ENCODE measurements around the gene ZCCHC24.

The ZCCHC24 gene

GRCh38 chr10:79431428-79431827, 14.0 kb downstream of the ZCCHC24 start:
- no peak for DNase-seq (ENCODE audit: low read depth)

- no peak for DNase-seq (ENCODE audit: low read depth)
Measured at GRCh38 chr10:79430936-79431335, 14.5 kb downstream of the ZCCHC24 start.

GRCh38 chr10:79430325-79430905, 15.0 kb downstream of the ZCCHC24 start:
- no peak for DNase-seq (ENCODE audit: low read depth)

GRCh38 chr10:79429751-79430150, 15.7 kb downstream of the ZCCHC24 start:
- no peak for DNase-seq (ENCODE audit: low read depth)

- no peak for DNase-seq (ENCODE audit: low read depth)
Measured at GRCh38 chr10:79427965-79428364, 17.5 kb downstream of the ZCCHC24 start.

- no peak for DNase-seq (ENCODE audit: low read depth)
Measured at GRCh38 chr10:79425074-79425532, 20.3 kb downstream of the ZCCHC24 start.

GRCh38 chr10:79424221-79425073, 21.0 kb downstream of the ZCCHC24 start:
- no peak for DNase-seq (ENCODE audit: low read depth)

GRCh38 chr10:79422178-79422892, 23.1 kb downstream of the ZCCHC24 start:
- DNase-seq (ENCODE audit: low read depth), result no peak

GRCh38 chr10:79420974-79421688, 24.3 kb downstream of the ZCCHC24 start:
- DNase-seq (ENCODE audit: low read depth), result no peak

- DNase-seq (ENCODE audit: low read depth), result no peak
Measured at GRCh38 chr10:79418886-79419595, 26.4 kb downstream of the ZCCHC24 start.

- DNase-seq (ENCODE audit: low read depth), result no peak
Measured at GRCh38 chr10:79418274-79418673, 27.1 kb downstream of the ZCCHC24 start.

GRCh38 chr10:79417731-79418130, 27.7 kb downstream of the ZCCHC24 start:
- DNase-seq (ENCODE audit: low read depth), result no peak

- DNase-seq (ENCODE audit: low read depth), result no peak
Measured at GRCh38 chr10:79417266-79417665, 28.2 kb downstream of the ZCCHC24 start.

GRCh38 chr10:79416578-79417255, 28.7 kb downstream of the ZCCHC24 start:
- DNase-seq (ENCODE audit: low read depth), result no peak

- no peak for DNase-seq (ENCODE audit: low read depth)
Measured at GRCh38 chr10:79415736-79416577, 29.5 kb downstream of the ZCCHC24 start.

- DNase-seq (ENCODE audit: low read depth), result no peak
Measured at GRCh38 chr10:79414714-79415113, 30.7 kb downstream of the ZCCHC24 start.

- DNase-seq (ENCODE audit: low read depth), result no peak
Measured at GRCh38 chr10:79413196-79413595, 32.2 kb downstream of the ZCCHC24 start.

GRCh38 chr10:79412516-79412915, 32.9 kb downstream of the ZCCHC24 start:
- no peak for DNase-seq (ENCODE audit: low read depth)

GRCh38 chr10:79411546-79412495, 33.6 kb downstream of the ZCCHC24 start:
- DNase-seq (ENCODE audit: low read depth), result no peak

All from activated gamma-delta T cell treated with anti-CD3 and anti-CD28 coated beads, Interleukin-2, amount 50 U/mL, for 16 hours (primary cell).